Superior temporal gyrus (tissue), 1 donor: ENCODE measurements around the gene RFWD3.
A peak's percentile ranks its signal among the peaks of the same experiment; 100 is the strongest.
"Not testable (repeated sequence)": the region's sequence is repeated elsewhere in the genome, so short reads cannot be mapped to it uniquely, and the experiment has no call there.

ENCODE experiments used
- DNase-seq: peaks from one replicate; pipeline ENCODE4 v3.0.0-alpha.2; 2016; ENCODE audit errors: extremely low spot score

The RFWD3 gene

DNA sequence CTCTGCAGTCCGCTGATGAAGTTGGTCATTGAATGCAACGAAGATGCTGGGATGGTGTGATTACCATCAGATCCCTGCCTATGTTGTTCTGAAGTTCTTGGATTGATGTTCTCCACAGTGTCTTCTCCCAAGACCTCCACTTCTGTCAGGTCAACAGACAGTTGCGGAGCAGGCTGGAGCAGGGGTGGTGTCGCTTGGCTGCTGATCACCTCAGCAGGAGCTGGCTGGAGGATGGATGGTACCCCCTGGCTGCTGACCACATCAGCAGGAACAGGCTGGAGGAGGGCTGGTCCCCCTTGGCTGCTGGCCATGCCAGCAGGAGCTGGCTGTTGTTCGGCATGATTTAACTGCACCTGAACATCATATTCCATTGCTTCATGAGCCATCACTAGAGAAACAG lies 5.6 kb downstream of the RFWD3 start:
- DNase-seq, result no peak

DNA sequence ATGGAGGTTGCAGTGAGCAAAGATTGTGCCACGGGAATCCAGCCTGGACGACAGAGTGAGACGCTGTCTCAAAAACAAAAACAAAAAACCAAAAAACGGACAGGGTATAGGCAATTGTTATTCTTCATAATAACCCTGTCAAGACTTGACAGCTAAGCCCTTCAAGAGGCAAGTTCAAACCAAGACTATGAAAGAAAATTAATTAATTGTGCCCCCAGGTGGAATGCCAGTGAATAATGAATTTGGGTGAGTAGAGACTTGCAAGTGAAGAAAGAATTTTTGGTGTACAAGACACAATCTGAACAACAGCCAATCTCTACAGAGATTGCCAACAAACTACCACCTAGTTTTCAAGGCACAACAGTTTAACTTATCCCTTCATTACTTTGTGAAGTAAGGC lies 6.3 kb downstream of the RFWD3 start:
- no peak for DNase-seq

DNA sequence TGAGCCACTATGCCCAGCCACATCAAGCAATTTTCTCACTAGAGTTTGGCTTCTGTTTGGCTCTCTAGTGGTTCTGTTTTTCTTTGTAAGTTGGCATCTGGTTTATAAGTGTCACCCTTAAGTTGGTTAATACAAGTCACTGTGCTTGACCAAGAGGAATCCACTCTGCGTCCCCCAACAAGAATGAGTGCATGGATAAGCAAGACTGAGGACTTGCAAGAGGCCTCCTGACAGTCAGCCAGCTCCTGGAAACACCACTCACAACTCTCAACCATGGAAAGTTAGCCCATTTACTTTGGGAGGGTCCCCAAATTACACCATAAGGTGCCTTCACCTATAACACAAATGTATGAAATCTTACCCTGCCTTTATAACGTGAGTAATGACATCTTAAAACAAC lies 7.6 kb downstream of the RFWD3 start:
- DNase-seq, result no peak

DNA sequence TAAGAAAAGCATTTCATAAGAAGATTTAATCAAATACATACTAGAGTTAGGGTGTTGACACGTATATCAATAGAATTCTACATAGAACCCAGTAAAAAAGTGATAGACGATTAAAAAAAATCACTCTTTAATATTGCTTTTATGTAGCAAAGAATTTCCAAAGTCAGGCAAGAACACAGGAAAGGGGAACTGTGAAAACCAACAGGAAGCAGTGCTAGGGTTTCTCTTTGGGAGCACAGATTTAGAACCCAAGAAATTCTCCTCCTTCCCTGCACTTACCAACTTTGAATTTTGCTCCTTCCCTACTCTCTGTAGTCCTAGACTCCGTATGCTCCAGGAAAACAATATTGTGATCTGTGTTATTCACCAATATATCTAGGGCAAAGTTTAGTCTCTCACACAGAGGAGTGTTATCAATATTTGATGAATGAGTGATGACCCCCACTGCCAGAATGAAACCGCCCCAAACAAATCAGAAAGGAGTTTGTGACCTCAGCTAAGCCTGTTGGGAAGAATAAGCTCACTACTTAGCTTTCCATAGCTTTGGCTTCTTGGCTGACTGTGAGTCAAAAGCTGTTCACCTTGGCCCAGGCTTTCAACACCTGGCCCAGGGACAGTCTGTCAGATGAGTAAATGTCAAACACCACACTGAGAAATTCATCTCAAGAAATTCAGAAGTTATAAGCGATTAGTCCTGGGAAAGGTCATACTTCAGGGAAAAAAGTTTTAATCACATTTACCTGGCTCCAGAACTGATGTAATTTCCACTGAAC lies 8.6 kb downstream of the RFWD3 start:
- no peak for DNase-seq

DNA sequence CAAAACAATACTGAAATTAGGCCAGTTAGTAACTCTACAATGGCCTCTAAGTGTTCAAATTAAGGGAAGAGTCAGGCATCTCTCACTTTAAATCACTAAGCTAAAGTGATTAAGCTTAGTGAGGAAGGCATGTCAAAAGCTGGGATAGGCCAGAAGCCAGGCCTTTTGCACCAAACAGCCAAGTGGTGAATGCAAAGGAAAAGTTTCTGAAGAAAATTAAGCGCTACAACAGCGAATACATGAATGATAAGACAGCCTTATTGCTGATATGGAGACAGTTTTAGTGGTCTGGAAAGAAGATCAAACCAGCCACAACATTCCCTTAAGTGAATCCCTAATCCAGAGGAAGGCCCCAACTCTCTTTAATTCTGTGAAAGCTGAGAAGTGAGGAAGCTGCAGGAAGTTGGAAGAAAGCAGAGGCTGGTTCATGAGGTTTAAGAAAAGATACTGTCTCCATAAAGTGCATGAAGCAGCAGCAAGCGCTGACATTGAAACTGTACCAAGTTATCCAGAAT lies 12.1 kb downstream of the RFWD3 start:
- no peak for DNase-seq

DNA sequence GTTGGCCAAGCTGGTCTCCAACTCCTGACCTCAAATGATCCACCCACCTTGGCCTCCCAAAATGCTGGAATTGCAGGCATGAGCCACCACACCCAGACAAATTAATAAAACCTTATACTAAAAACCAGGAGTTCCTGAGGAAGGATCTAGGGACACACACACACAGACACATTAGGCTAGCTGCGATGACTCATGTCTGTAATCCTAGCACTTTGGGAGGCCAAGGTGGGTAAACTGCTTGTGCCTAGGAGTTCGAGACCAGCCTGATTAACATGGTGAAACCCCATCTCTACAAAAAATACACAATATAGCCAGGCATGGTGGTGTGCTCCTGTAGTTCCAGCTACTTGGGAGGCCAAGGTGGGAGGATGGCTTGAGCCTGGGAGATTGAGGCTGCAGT lies 13.8 kb downstream of the RFWD3 start:
- not testable (repeated sequence) for DNase-seq

DNA sequence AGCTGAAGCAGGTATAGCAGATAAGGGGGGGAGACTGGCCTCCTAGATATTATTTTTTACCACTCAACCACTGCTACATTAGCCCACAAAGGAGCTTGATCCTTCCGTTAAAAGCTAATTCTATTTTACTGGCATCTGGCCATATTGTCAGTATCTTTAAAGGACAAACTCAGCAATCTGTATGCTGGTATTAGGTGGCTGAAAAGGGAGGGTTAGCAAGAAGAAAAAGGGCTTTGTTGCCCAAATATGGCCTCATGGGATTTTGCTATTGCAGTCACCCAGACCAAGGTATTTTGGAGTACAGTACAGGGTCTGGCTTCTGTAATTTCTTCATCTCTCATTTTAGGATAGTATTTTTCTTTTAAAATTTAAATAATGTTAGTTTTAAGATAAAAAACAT lies 14.4 kb downstream of the RFWD3 start:
- DNase-seq, result no peak

DNA sequence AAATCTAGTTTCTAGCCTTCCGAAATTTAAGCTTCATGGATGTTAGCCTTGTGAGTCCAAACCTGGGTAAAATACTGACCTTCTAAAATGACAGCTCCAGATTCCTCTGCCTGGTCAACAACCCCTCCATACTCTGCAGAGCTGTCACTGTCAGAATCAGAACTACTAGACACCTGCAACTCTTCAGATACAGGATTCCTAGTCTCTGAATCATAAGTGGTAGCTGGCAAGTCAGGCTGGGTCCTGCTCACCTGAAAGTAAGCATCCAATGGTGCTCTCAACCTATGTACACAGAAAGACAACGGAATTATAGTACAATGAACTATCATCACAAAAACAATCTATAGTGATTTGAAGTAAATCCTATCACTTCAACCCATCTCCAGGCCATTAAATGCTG lies 14.8 kb downstream of the RFWD3 start:
- DNase-seq, result no peak

DNA sequence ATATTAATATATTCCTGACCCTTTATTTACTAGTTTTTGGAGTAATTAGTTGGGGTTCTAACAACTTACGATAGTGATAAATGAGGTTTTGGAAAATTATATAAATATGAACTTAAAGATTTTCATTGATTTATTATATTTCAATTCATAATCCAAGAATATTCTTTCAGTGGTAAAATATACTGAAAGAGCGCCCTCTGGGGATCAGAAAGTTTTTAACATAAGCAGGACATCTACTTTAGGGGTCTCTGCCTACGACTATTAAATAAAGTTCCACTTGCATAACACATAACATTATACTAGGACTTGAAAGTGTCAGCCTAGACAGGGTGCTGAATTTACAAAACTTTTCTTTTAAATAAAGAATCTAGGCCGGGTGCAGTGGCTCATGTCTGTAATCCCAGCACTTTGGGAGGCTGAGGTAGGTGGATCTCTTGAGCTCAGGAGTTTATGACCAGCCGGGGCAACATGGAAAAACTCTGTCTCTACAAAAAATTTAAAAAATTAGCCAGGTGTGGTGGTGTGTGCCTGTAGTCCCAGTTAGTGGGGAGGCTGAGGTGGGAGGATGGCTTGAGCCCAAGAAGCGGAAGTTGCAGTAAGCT lies 15.6 kb downstream of the RFWD3 start:
- DNase-seq, result peak; percentile 33

DNA sequence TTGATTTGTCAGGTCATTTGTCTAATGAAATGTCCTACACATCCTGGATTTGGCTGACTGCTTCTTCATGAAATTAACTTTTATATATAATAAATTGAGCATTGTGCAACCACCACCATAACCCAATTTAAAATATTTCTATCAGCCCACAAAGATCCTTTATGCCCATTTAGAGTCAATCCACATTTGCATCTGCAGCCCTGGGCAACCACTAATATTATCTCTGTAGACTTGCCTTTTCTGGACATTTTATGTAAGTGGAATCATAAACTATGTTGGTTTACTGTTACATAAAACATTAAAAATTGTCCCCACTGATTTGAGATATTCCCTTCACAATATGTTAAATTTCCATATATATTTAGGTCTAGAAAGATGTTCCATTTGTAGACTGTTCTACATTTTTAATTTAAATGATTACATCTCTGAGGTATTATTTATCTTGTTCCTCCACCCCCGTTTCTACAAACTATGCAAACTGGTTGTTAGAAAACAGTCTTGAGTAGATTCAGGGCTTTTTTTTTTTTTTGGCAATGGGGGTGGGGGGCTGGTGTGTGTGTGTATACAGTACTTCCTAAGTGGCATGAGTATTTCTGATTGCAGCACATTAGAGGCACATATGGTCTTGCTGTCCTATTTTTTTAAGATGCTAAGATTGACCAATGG lies 16.7 kb downstream of the RFWD3 start:
- DNase-seq, result no peak

DNA sequence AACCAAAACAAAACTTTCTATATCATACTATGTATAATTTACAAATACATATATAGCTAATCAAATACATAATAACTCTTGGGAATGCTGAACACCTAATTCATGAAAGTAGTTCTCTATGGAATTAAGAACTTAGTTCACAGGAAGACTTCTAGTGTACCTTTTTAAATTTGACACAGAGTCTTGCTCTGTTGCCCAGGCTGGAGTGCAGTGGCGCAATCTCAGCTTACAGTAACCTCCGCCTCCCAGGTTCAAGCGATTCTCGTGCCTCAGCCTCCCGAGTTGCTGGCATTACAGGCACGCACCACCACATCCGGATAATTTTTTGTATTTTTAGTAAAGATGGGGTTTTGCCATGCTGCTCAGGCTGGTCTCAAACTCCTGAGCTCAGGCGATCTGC lies 24.7 kb downstream of the RFWD3 start:
- no peak for DNase-seq

DNA sequence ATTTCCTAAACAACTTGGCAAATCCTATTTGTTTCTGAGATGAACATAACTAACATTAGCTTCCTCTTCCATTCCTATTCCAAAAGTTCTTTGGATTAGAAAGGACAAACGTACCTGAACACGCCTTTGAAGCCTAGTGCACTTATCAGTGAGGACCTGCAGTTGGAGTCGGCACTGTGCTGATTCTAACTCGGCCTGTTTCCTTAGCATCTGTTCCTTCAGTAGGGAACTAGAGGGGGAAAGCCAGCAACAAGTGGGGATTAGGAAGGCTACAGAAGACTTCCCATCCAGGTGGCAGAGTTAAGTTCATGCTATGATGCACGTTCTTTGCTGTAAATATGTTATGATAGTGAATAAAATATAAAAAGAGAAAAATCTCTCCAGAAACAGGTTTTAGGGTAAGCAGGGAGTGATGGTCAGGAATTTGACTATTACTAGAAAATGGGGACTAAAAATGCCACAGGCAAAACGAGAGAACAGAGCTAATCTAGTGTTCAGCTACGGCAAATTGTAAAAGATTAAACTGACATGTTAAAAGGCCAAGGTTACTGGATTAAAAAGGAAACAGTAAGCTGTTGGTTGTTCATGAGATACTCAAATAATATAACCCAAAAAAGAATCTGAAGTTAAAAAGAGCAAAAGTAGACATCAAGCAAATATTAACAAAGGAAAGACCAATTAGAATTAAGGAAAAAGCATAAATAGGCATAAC lies 28.8 kb downstream of the RFWD3 start:
- DNase-seq, result no peak

DNA sequence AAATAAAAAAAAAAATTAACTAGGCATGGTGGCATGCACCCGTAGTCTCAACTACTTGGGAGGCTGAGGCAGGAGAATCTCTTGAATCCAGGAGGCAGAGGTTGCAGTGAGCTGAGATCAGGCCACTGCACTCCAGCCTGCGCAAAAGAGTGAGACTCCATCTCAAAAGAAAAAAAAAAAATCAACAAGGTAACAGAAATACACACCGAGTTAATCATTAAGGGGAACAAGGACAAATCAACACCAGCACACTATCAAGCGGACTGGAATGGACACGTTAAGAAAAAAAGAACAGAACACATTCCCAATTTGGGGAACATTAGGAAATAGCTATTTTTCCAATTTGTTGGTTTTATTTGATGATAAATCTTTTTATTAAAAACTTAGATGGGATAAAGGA lies 31.4 kb downstream of the RFWD3 start:
- DNase-seq, result no peak

DNA sequence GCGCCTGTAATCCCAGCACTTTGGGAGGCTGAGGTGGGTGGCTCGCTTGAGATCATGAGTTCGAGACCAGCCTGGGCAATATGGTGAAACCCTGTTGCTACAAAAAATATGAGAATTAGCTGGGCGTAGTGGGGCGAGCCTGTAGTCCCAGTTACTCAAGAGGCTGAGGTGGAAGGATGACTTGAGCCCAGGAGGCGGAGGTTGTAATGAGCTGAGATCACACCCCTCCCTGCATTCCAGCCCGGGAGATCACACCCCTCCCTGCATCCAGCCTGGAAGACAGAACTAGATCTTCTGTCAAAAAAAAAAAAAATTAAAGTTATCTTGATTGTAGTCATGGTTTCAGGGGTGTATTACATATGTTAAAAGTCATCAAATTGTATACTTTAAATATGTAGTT lies 33.0 kb downstream of the RFWD3 start:
- no peak for DNase-seq

DNA sequence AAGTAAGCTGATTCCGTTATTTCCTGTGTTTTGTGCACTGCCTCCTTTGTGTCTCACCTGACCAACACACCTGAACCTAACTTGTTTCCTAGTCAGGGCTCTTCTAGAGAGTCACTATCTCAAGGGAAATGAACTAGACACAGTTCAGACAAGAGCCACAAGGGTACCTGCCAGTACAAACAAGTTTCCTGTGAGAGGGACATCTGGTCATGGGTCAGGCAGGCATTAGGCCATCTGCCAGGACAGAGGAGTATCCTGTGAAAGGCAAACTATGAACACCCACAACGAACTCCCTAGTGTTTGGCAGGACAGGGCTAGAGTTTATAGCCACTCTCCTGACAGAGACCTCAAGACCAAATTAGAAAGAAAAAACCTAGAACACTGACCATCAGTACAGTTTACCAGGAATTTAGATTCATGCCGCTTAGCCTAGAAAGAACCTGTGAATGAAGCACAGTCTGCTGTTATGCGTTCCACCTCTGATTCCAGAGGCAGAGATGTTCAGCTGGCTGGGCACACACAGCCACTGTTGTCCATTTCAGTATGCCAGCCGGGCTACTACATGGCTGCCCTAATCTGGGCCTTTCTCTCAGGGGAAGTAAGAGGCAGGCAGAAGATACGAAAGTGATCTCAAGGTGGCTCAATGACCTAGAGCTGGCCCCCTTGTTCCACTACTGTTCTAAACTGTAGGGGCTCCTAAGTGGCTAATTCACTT lies 39.0 kb downstream of the RFWD3 start:
- DNase-seq, result no peak

DNA sequence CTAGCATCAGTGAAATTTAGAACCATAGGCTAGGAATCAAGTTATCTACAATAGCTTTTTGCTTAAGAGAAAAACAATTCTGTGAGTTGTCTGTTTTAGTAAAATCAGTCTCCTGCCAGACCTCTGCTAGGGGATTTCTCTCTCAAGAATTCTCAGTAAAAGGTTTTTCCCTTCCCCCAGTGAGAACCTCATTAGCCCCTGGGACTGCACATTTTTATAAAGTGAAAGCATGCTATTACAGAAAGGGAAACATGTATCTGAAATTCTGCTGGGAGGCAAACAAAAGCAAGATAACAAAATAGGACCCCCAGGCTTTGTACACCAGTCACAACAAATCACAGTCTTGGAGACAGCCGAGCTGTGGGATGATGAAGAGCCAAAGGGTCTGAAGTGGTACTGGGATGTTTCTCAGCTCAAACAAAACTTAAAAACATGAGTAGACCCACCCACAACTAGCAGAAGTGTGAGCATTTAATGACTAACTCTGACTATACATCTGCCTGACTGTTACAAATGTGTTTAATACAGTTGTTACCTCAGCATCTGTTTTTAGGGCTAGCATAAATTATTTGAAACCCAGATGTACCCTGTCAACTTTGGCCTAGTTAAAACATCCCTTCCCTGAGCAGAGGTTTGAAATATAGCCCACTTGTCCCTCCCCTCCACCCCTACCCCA lies 39.8 kb downstream of the RFWD3 start:
- no peak for DNase-seq

DNA sequence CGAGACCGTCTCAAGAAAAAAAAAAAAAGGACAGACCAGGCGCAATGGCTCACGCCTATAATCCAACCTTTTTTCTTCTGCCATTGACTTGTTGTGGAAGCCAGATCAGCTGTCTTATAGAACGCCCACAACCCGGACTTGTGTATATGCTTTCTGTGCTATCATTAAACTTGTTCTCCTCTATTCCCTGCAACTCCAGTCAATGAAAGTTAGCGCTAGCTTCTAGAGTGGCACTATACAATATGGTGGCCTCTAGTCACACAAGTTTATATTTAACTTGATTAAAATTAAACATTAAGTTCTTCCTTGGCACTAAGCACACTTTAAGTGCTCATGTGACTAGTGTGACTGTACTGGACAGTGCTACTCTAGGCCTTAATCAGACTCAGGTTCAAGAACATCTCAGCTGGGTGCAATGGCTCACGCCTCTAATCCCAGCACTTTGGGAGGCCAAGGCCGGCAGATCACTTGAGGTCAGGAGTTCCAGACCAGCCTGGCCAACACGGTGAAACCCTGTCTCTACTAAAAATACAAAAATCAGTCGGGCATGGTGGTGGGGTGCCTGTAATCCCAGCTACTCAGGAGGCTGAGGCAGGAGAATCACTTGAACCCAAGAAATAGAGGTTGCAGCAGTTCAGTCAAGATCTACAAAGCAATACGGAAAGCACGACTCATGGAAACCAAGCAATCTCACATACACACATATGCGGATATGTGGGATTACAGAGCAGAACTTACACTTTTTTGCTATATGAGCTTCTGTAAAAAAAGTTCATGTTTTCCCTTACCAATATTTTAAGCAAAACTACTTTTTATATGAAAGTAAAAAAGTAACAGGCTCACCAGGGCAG lies 41.0 kb downstream of the RFWD3 start:
- no peak for DNase-seq

DNA sequence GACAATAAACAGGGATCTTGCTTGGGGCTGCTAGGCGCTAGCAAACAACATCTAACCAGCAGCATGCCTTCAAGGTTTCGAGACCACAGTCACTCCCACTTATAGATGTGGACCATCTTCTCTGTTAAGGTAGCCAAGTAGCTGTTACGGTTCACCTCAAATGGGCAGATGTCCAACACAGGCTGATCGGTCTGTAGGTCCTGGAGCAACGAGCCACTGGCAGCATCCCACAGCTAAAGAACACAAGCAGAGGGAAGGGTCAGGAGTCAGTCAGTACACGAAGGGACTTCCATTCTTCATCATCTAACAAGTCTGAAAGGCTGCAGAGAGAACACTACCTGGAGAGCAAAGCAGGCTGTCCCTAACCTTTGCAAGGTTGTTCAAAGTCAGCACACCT lies 42.8 kb downstream of the RFWD3 start:
- DNase-seq, result no peak

DNA sequence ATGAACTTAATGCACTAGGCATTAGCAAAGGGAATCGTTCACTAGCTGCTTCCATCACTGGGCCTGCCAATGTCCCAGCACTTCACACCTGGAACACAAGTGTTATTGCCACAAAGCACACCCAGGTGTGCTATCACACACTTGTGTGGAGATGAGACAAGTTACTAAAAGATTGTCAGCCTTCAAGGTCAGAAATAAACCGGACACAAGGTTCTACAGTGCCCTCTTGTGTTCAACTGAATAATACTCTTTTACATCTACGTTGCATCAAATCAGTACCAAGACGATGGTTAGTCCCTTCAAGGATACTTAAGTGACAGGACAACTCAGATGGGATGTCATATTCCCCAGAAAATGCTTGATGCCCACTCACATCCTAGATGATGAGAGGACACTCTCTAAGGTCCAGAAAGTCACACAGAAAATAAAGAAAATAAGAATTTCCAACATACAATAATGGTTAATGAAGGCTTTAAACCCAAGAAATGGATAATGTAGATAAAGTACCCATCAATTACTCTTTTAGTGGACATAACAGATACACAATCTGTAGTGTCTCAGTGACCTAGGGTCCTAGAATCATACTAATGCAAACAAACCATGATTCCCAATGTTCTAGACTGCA lies 43.4 kb downstream of the RFWD3 start:
- peak; percentile 87 for DNase-seq

DNA sequence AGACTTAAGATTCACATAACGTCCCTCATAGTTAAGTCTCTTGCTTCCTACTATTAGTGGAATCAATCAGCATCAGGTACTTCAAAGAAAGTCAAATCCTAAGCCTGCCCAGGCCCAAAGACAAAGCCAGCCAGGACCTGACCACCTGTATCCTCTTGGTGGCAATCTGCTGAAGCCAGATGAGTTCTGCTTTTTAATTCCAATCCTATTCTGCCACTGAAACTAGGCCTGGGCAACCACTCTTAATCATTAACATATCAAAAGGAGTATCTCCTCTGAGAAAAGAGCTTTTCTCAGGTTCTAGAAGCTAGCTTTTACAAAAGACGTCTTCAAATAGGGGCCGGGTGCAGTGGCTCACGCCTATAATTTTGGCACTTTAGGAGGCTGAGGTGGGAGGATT lies 44.7 kb downstream of the RFWD3 start:
- no peak for DNase-seq
